Neuronal stem cell (in vitro differentiated cells): Measurements from ENCODE around the gene PRSS56.
A peak's percentile ranks its signal among the peaks of the same experiment; 100 is the strongest.

ENCODE experiments used
- DNase-seq: peaks from one replicate; pipeline ENCODE4 v3.0.0-alpha.2; 2013; ENCODE audit warnings: low spot score
- H2AFZ ChIP-seq: one replicate; pipeline ENCODE4 v1.6.1; 2013; ENCODE audit warnings: mild to moderate bottlenecking, low read length, inconsistent platforms
- H2AK5ac ChIP-seq: 2 replicates; pipeline ENCODE4 v1.6.1; 2013; ENCODE audit warnings: low read depth, mild to moderate bottlenecking, inconsistent platforms, low read length, moderate library complexity, mixed read lengths
- H2BK120ac ChIP-seq: 2 replicates; pipeline ENCODE4 v1.6.1; 2013; ENCODE audit warnings: low read depth, mild to moderate bottlenecking, inconsistent platforms, low read length, moderate library complexity, mixed read lengths
- H2BK12ac ChIP-seq: one replicate; pipeline ENCODE4 v1.6.1; 2013; ENCODE audit warnings: low read length, inconsistent platforms
- H2BK15ac ChIP-seq: 2 replicates; pipeline ENCODE4 v1.6.1; 2013; ENCODE audit warnings: mild to moderate bottlenecking, low read length, inconsistent platforms, mixed read lengths
- H2BK5ac ChIP-seq: one replicate; pipeline ENCODE4 v1.6.1; 2013; ENCODE audit warnings: inconsistent platforms, mild to moderate bottlenecking, low read length, moderate library complexity
- H3K14ac ChIP-seq: one replicate; pipeline ENCODE4 v1.6.1; 2013; ENCODE audit warnings: low read length, inconsistent platforms
- H3K18ac ChIP-seq: 2 replicates; pipeline ENCODE4 v1.6.1; 2013; ENCODE audit warnings: low read length, inconsistent platforms
- H3K23ac ChIP-seq: 2 replicates; pipeline ENCODE4 v1.6.1; 2013; ENCODE audit warnings: low read depth, mild to moderate bottlenecking, mixed read lengths, low read length, inconsistent platforms; ENCODE audit not compliant: poor library complexity
- H3K27ac ChIP-seq: replicated peaks from 3 replicates; pipeline ENCODE4 v1.5.1; 2013; ENCODE audit warnings: low read length, inconsistent platforms
- H3K27me3 ChIP-seq, 3 experiments: 2 replicates each; pipeline ENCODE4 v1.6.1; 2013; ENCODE audit warnings: low read length in 3 of 3, mild to moderate bottlenecking in 2 of 3, inconsistent platforms in 1 of 3, low read depth in 1 of 3, mixed read lengths in 1 of 3, moderate library complexity in 1 of 3; ENCODE audit not compliant: control insufficient read depth in 3 of 3, insufficient read depth in 3 of 3
- H3K36me3 ChIP-seq, 2 donors: replicated peaks in 1 of 2; 2 replicates each; pipeline ENCODE4 v1.6.1; 2013; ENCODE audit warnings: low read length in 2 of 2; ENCODE audit not compliant: control insufficient read depth in 2 of 2, insufficient read depth in 2 of 2
- H3K4ac ChIP-seq: 2 replicates; pipeline ENCODE4 v1.6.1; 2013; ENCODE audit warnings: inconsistent platforms, mild to moderate bottlenecking, low read length, moderate library complexity
- H3K4me1 ChIP-seq, 2 donors: 1 replicate in 1 of 2; 2 replicates in 1 of 2; pipeline ENCODE4 v1.6.1; 2013; ENCODE audit warnings: low read length in 2 of 2, low read depth in 1 of 2; ENCODE audit not compliant: control insufficient read depth in 2 of 2, insufficient read depth in 1 of 2
- H3K4me2 ChIP-seq: one replicate; pipeline ENCODE4 v1.6.1; 2013; ENCODE audit warnings: mild to moderate bottlenecking, low read length, inconsistent platforms; ENCODE audit not compliant: insufficient read depth, poor library complexity, severe bottlenecking
- H3K4me3 ChIP-seq, 2 donors: 2 replicates each; pipeline ENCODE4 v1.5.1; 2013; ENCODE audit warnings: low read length in 2 of 2, mild to moderate bottlenecking in 2 of 2, inconsistent platforms in 1 of 2, moderate library complexity in 1 of 2
- H3K79me1 ChIP-seq: one replicate; pipeline ENCODE4 v1.6.1; 2013; ENCODE audit warnings: low read depth, mild to moderate bottlenecking, inconsistent platforms, low read length, moderate library complexity
- H3K9ac ChIP-seq: one replicate; pipeline ENCODE4 v1.6.1; 2013; ENCODE audit warnings: mild to moderate bottlenecking, low read depth, low read length, inconsistent platforms; ENCODE audit not compliant: poor library complexity
- H3K9me3 ChIP-seq, 2 donors: replicated peaks in 1 of 2; 2 replicates each; pipeline versions ENCODE3 to v1.6.1; 2013; ENCODE audit warnings: low read length in 2 of 2, mild to moderate bottlenecking in 2 of 2, inconsistent platforms in 1 of 2, low read depth in 1 of 2, mixed read lengths in 1 of 2, moderate library complexity in 1 of 2; ENCODE audit not compliant: control insufficient read depth in 2 of 2, insufficient read depth in 1 of 2
- H4K8ac ChIP-seq: one replicate; pipeline ENCODE4 v1.6.1; 2013; ENCODE audit warnings: low read depth, mild to moderate bottlenecking, inconsistent platforms, low read length, moderate library complexity
- H4K91ac ChIP-seq: one replicate; pipeline ENCODE4 v1.6.1; 2013; ENCODE audit warnings: low read length, low read depth, mild to moderate bottlenecking, inconsistent platforms; ENCODE audit not compliant: poor library complexity
- WGBS, 2 donors: extraction: QIAGEN DNeasy Blood & Tissue Kit; methylation state at CpG; one replicate each; pipeline ENCODE4 v1.1.7; 2013; ENCODE audit warnings: missing lambda C conversion rate in 2 of 2, mixed read lengths in 1 of 2; ENCODE audit not compliant: insufficient read length in 2 of 2, insufficient replicate concordance in 1 of 2; ENCODE audit errors: extremely low coverage in 2 of 2; 5-methylcytosine and 5-hydroxymethylcytosine counted together

PRSS56 gene

DNA sequence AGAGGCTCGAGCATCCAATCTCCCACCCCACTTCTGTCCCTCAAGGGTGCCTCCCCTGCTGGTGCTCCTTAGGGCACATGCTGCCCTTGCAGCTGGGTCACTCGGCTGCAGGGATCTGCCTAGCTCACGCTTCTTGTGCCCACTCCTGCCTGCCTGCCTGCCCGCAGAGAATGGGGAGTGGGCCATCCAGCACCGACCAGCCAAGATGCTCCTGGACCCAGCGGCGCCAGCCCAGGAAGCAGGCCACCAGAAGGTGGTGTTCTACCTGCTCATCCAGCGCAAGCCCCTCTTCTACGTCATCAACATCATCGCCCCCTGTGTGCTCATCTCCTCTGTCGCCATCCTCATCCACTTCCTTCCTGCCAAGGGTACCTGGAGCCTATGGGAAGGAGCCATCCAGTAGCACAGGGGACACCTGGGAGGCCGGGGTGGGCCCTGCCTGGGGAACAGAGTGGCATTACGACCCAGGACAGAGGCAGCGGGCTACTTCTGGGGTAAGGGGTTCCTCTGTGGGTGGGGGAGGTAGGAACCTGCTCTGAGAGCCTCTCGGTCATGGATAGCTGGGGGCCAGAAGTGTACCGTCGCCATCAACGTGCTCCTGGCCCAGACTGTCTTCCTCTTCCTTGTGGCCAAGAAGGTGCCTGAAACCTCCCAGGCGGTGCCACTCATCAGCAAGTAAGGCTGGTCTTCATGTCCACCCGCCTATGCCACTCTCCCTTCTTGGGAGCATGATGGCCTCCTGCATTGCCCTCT lies 22.7 kb downstream of the PRSS56 start:
- Histone ChIP-seq H2BK12ac (no peak overlapping the region), H3K18ac (no peak overlapping the region), H2AK5ac (peak overlapping the region; percentile 22), H3K9me3 (peaks cover 0 to 6% of the 10 kb centered on the region in 2 donors), H2BK120ac (no peak overlapping the region), H2AFZ (no peak overlapping the region), H2BK5ac (no peak overlapping the region), H3K23ac (peak overlapping the region; percentile 47), H4K8ac (no peak overlapping the region), H4K91ac (no peak overlapping the region), H2BK15ac (no peak overlapping the region), H3K27me3 (no peaks in the 10 kb centered on the region), H3K4me1 (peaks cover 6 to 15% of the 10 kb centered on the region in 2 donors), H3K79me1 (peaks cover 6% of the 10 kb centered on the region), H3K9ac (no peak overlapping the region), H3K27ac (no peak overlapping the region), H3K4me2 (no peak overlapping the region), H3K4ac (no peak overlapping the region), H3K36me3 (peaks cover 13 to 30% of the 10 kb centered on the region in 2 donors), H3K14ac (no peak overlapping the region), H3K4me3 (no peak overlapping the region)
- no CpG with 5 or more reads among the region's 20 CpGs for WGBS, 2 donors
- no peak for DNase-seq

GRCh38 chr2:232543491-232543890 lies 23.3 kb downstream of the PRSS56 start:
- no peak overlapping the region for H4K8ac ChIP-seq
- no peak overlapping the region for H2BK12ac ChIP-seq
- H3K79me1 ChIP-seq = peaks cover 6% of the 10 kb centered on the region
- no peak overlapping the region for H2AFZ ChIP-seq
- no peak overlapping the region for H3K27ac ChIP-seq
- H4K91ac ChIP-seq = no peak overlapping the region
- H3K4me3 ChIP-seq = peak overlapping the region in 1 of 2 donors; percentile 41
- H2BK15ac ChIP-seq = no peak overlapping the region
- H3K4me2 ChIP-seq = no peak overlapping the region
- no peak overlapping the region for H2BK120ac ChIP-seq
- peaks cover 0 to 11% of the 10 kb centered on the region in 2 donors for H3K9me3 ChIP-seq
- H2BK5ac ChIP-seq = no peak overlapping the region
- no CpG with 5 or more reads among the region's 14 CpGs for WGBS, 2 donors
- H2AK5ac ChIP-seq = no peak overlapping the region
- peak overlapping the region; percentile 47 for H3K23ac ChIP-seq
- H3K27me3 ChIP-seq = no peaks in the 10 kb centered on the region
- H3K4me1 ChIP-seq = peaks cover 6 to 12% of the 10 kb centered on the region in 2 donors
- no peak overlapping the region for H3K9ac ChIP-seq
- no peak overlapping the region for H3K4ac ChIP-seq
- peaks cover 13 to 35% of the 10 kb centered on the region in 2 donors for H3K36me3 ChIP-seq
- no peak overlapping the region for H3K14ac ChIP-seq
- H3K18ac ChIP-seq = no peak overlapping the region
- no peak for DNase-seq

- no CpG with 5 or more reads among the region's 19 CpGs for WGBS, 2 donors
- no peak overlapping the region for H2AK5ac ChIP-seq
- H3K4me2 ChIP-seq = no peak overlapping the region
- no peak overlapping the region for H4K91ac ChIP-seq
- peaks cover 6% of the 10 kb centered on the region for H3K79me1 ChIP-seq
- no peak overlapping the region for H3K4me3 ChIP-seq
- H3K36me3 ChIP-seq = peaks cover 13 to 39% of the 10 kb centered on the region in 2 donors
- H3K9me3 ChIP-seq = peaks cover 0 to 17% of the 10 kb centered on the region in 2 donors
- DNase-seq = no peak
- no peak overlapping the region for H4K8ac ChIP-seq
- H2BK12ac ChIP-seq = no peak overlapping the region
- H3K18ac ChIP-seq = peak overlapping the region; percentile 73
- H3K9ac ChIP-seq = no peak overlapping the region
- no peak overlapping the region for H2BK5ac ChIP-seq
- H3K4ac ChIP-seq = no peak overlapping the region
- peak overlapping the region; percentile 10 for H3K23ac ChIP-seq
- peaks cover 6 to 9% of the 10 kb centered on the region in 2 donors for H3K4me1 ChIP-seq
- H3K27ac ChIP-seq = no peak overlapping the region
- no peak overlapping the region for H2BK15ac ChIP-seq
- H2AFZ ChIP-seq = no peak overlapping the region
- peak overlapping the region; percentile 92 for H3K14ac ChIP-seq
- no peaks in the 10 kb centered on the region for H3K27me3 ChIP-seq
- peak overlapping the region; percentile 53 for H2BK120ac ChIP-seq
Observed at GRCh38 chr2:232543928-232544631, 23.9 kb downstream of the PRSS56 start.

GRCh38 chr2:232544674-232545073 lies 24.5 kb downstream of the PRSS56 start:
- H3K23ac ChIP-seq = no peak overlapping the region
- H3K18ac ChIP-seq = no peak overlapping the region
- no peak overlapping the region for H2BK12ac ChIP-seq
- H2AK5ac ChIP-seq = no peak overlapping the region
- no peak overlapping the region for H4K91ac ChIP-seq
- no peak overlapping the region for H3K27ac ChIP-seq
- H3K4me3 ChIP-seq = no peak overlapping the region
- H3K27me3 ChIP-seq = no peaks in the 10 kb centered on the region
- no peak overlapping the region for H2AFZ ChIP-seq
- H4K8ac ChIP-seq = no peak overlapping the region
- peaks cover 6% of the 10 kb centered on the region for H3K79me1 ChIP-seq
- H3K9ac ChIP-seq = no peak overlapping the region
- no peak overlapping the region for H2BK5ac ChIP-seq
- H3K4me2 ChIP-seq = no peak overlapping the region
- H2BK120ac ChIP-seq = no peak overlapping the region
- H3K9me3 ChIP-seq = peaks cover 0 to 19% of the 10 kb centered on the region in 2 donors
- peaks cover 0 to 4% of the 10 kb centered on the region in 2 donors for H3K4me1 ChIP-seq
- no peak overlapping the region for H2BK15ac ChIP-seq
- WGBS, 2 donors = no CpG with 5 or more reads among the region's 6 CpGs
- peaks cover 13 to 39% of the 10 kb centered on the region in 2 donors for H3K36me3 ChIP-seq
- peak overlapping the region; percentile 92 for H3K14ac ChIP-seq
- no peak for DNase-seq
- no peak overlapping the region for H3K4ac ChIP-seq
